Hepatocyte (in vitro differentiated cells): ENCODE data around the gene PREX1.

Experiments used
- CTCF ChIP-seq: fragments of 200-600 bp; sonication (generic); IDR thresholded peaks from 2 replicates; pipeline ENCODE4 v1.5.1; 2016; ENCODE audit warnings: antibody characterized with exemption, mild to moderate bottlenecking; ENCODE audit not compliant: poor library complexity
- EZH2phosphoT487 ChIP-seq: fragments of 200-600 bp; sonication (generic); IDR thresholded peaks from one replicate; pipeline ENCODE4 v1.6.1; 2018; ENCODE audit warnings: antibody characterized with exemption, mild to moderate bottlenecking, low read depth, moderate library complexity; ENCODE audit not compliant: unreplicated experiment, severe bottlenecking

- no peak for TF ChIP-seq CTCF
- no peak for TF ChIP-seq EZH2phosphoT487
Measured at GRCh38 chr20:48759631-48760245, 68.1 kb downstream of the PREX1 start.
